ENCODE results near the gene DGKI.

Gene DGKI

DNA sequence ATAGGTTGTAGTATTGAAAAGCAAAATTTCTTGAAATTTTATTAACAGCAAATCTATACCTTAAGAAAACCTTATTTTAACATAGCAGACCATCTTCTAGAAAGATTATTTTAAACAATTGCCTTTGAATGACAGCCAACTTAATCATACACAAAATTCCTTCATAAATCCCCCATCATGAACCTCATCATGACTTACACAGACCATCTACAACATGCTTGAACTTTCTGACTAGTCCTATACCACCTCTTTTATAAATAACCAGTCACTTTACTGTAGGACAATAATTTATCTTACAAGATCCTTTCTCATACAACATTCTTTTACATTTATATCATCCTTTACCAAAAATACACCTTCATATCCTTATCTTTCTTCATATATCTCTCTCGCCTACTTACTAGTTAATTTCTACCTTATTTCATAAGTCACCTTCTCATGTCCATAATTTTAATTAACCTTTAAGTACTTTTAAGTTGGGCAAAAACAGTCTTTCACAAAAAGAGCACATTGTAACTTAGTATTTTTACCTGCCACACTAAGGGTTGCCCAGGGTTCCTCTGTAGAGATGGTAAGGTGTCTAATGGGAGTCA is 486.6 kb downstream of the DGKI start:
- no peak for DNase-seq

- no peak for DNase-seq
Measured at GRCh38 chr7:137354961-137355360, 491.8 kb downstream of the DGKI start.

DNA sequence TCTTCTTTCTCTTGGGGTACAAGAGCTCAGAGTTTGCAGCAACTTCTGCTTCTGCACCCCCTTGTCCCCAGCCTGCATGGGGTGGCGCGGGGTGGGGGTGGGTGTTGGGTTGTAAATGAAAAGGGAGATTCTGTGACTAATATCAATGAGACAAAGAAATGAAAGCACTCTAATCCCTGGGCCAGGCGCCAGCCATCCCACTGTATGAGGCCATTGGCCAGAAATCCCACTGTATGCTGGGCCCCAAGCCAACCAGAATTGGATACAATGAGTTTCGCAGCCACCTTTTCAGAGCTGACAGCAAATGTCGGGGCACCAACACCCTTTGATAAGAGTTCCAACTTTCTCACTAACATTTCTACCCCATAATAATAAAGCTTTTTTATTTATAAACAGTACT is 492.4 kb downstream of the DGKI start:
- peak in 22 of 51 donors; percentile 2 to 78 (median 22) for DNase-seq

DNA sequence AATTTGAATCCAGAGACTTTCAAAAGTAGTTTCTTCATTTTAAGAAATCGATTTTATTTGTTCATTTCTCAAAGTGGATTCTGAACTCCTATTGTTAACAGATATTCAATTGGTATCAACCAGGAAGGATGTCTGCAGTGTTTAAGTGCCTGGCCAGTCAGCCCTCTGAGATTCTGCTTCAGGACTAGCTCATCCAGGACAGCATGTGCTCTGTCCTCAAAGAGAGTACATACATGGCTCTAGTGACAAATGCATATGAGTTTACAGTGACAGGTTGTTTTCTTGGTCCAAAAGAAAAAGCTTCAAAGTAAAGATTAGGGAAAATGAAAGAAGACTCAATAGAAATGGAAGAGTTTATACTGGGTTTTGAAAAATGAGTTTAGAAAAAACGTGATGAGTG is 494.8 kb downstream of the DGKI start:
- DNase-seq = no peak

GRCh38 chr7:137345799-137346449 is 500.9 kb downstream of the DGKI start:
- no peak for DNase-seq

DNA sequence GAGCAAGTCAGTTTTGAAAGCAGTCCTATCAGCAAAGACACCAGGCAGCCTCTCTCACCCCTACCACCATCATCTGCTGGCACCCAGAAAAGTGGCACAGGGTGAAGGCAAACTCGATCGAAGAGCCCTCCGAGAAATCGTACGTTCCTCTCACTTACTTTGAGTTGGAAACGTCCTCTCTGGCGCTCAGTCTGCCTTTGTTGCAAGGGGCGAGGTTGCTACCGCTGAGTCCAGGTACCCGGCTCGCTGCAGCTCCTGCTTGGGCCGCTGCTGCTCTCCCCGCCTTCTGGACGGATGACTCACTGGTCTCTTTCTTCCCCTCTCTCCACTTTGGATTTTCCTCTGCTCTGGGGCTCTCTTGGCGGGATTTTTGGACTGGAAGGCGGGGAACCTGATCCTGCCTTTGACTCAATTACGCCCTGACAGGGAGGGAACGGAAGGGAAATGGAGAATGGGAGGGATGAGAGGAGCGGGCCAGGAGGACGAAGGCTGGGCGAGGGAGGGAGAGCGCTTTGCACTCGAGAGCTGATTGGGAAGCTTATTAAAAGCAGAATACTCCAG is 503.4 kb downstream of the DGKI start, which contains the start of gene PTN:
Gene PTN (minus strand): TSS at position 453 of the 561 bp plus-strand sequence. CDS start 88,760 bp downstream, outside the sequence.
- peak in 47 of 51 donors; percentile 13 to 80 (median 45) for DNase-seq

GRCh38 chr7:137342828-137343261 is 503.9 kb downstream of the DGKI start:
- DNase-seq = peak in 3 of 51 donors; percentile 20 to 61 (median 39)

DNA sequence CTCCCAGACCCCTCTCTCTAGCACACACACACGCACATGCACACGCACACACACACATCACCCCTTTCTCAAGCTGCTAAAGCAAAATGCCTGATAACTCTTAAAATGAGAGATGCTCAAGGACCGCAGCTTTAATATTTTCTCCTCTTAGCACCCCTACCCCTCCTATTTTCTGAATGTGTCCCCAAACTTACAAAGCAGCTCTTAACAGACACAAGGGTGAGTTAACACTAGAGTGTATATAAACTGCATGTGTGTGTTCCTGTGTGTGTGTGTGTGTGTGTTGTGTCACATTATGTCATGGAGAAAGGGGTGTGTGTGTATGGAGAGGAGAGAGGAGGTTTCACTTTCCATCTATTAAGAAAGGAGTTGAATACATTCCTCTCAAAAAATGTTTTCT is 504.5 kb downstream of the DGKI start:
- peak in 2 of 51 donors; percentile 26 to 54 for DNase-seq

GRCh38 chr7:137337902-137338301 is 508.9 kb downstream of the DGKI start:
- peak in 1 of 51 donors; percentile 26 for DNase-seq

DNA sequence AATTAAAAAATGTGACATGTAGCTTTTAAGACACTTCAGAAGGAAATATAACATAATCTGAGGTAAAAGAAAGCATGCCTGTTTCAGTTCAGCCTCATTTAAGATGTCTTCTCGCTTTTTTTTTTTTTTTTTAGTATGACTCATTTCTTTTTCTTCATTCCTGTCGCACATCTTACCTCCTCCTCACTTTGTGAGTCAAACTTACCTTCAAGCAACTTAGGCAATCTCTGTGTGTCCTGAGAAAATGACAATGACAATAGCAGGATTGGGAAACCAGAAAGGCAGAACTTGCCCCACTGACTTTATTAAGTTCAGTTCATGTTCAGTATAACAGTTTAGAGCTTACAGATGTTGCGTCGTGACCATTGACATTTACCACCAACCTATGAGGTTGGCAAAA is 511.0 kb downstream of the DGKI start:
- DNase-seq = no peak

DNA sequence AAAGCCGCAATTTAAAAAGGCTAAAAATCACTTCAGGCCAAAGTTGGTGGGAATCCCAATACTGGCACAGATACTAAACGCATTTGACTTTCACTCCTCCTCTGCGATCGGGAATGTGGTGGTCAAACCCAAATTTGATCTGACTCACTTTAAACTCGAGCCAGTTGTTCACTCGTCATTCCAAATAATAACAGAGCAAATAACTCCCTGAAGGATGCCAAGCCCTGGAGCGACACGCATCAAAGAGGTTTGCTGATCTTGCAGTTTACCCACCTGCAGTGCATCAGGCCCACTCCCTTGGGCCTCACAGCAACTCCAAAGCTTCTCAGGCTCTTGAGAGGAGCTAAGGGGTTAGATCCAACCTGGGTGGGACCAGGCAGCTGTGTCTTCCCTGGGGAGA is 515.4 kb downstream of the DGKI start:
- DNase-seq = no peak

Data from hypothalamus (tissue), 51 donors.